Chondrocyte (in vitro differentiated cells): ENCODE results near the gene PHKA1. TPM values are rescaled to one million over a fixed set of nuclear protein-coding genes. Genes with fewer than 3 reads are reported as not detected.

ENCODE experiments used
- DNase-seq: peaks from one replicate; pipeline ENCODE4 v3.0.0; 2021; ENCODE audit warnings: mixed read lengths, low spot score
- H3K27ac Mint-ChIP-seq: one replicate; pipeline ENCODE4 v1.8.0; 2021; ENCODE audit warnings: mild to moderate bottlenecking, moderate library complexity, mixed read lengths; ENCODE audit not compliant: unreplicated experiment
- H3K27me3 Mint-ChIP-seq: 2 replicates; pipeline ENCODE4 v1.8.0; 2021; ENCODE audit warnings: low read depth, mixed read lengths
- H3K36me3 Mint-ChIP-seq: 2 replicates; pipeline ENCODE4 v1.8.0; 2021; ENCODE audit warnings: low read depth, mixed read lengths
- H3K4me1 Mint-ChIP-seq: 2 replicates; pipeline ENCODE4 v1.8.0; 2021; ENCODE audit warnings: low read depth, mild to moderate bottlenecking, mixed read lengths
- H3K4me3 Mint-ChIP-seq: one replicate; pipeline ENCODE4 v1.8.0; 2021; ENCODE audit warnings: mild to moderate bottlenecking, moderate library complexity, mixed read lengths; ENCODE audit not compliant: unreplicated experiment
- H3K9me3 Mint-ChIP-seq: 2 replicates; pipeline ENCODE4 v1.8.0; 2021; ENCODE audit warnings: low read depth, mixed read lengths
- CTCF ChIP-seq: fragments of 200-600 bp; sonication (generic); IDR thresholded peaks from 2 replicates; pipeline ENCODE4 v1.5.0; 2021; ENCODE audit warnings: antibody characterized with exemption, mild to moderate bottlenecking, moderate library complexity
- total RNA-seq: library from RNA; stranded (reverse); gene quantifications from 3 replicates; pipeline ENCODE4 v1.2.1, GENCODE V29; 2021

The PHKA1 gene
- total RNA-seq, 1 donor from 2014 or later: 5.3 TPM

GRCh38 chrX:72716766-72717165 lies 2.7 kb upstream of the PHKA1 start:
- DNase-seq: no peak
- H3K4me1 Mint-ChIP-seq: peaks cover 14% of the 10 kb centered on the region
- peaks cover 4% of the 10 kb centered on the region for H3K9me3 Mint-ChIP-seq
- H3K27ac Mint-ChIP-seq: no peak overlapping the region
- no peak for TF ChIP-seq CTCF
- H3K4me3 Mint-ChIP-seq: no peak overlapping the region
- no peaks in the 10 kb centered on the region for H3K27me3 Mint-ChIP-seq
- no peaks in the 10 kb centered on the region for H3K36me3 Mint-ChIP-seq

GRCh38 chrX:72715546-72715945 lies 1.4 kb upstream of the PHKA1 start:
- TF ChIP-seq CTCF: no peak
- Mint-ChIP-seq H3K27ac (no peak overlapping the region), H3K4me3 (no peak overlapping the region), H3K36me3 (no peaks in the 10 kb centered on the region), H3K9me3 (peaks cover 4% of the 10 kb centered on the region), H3K4me1 (peaks cover 14% of the 10 kb centered on the region), H3K27me3 (no peaks in the 10 kb centered on the region)
- no peak for DNase-seq

GRCh38 chrX:72714478-72714916 lies 391 bp upstream of the PHKA1 start:
- Mint-ChIP-seq H3K27me3 (no peaks in the 10 kb centered on the region), H3K9me3 (peaks cover 4% of the 10 kb centered on the region), H3K27ac (peak overlapping the region; percentile 88), H3K36me3 (no peaks in the 10 kb centered on the region), H3K4me1 (peaks cover 14% of the 10 kb centered on the region), H3K4me3 (peak overlapping the region; percentile 76)
- peak; percentile 79 for DNase-seq
- peak; percentile 26 for TF ChIP-seq CTCF

GRCh38 chrX:72713130-72713529 lies 976 bp downstream of the PHKA1 start:
- no peaks in the 10 kb centered on the region for H3K27me3 Mint-ChIP-seq
- DNase-seq: no peak
- H3K9me3 Mint-ChIP-seq: peaks cover 10% of the 10 kb centered on the region
- no peak for TF ChIP-seq CTCF
- peak overlapping the region; percentile 9 for H3K27ac Mint-ChIP-seq
- H3K4me1 Mint-ChIP-seq: peaks cover 14% of the 10 kb centered on the region
- H3K36me3 Mint-ChIP-seq: no peaks in the 10 kb centered on the region
- H3K4me3 Mint-ChIP-seq: peak overlapping the region; percentile 76

- no peak for DNase-seq
- Mint-ChIP-seq H3K4me3 (peak overlapping the region; percentile 26), H3K4me1 (peaks cover 14% of the 10 kb centered on the region), H3K27me3 (no peaks in the 10 kb centered on the region), H3K9me3 (peaks cover 12% of the 10 kb centered on the region), H3K36me3 (no peaks in the 10 kb centered on the region), H3K27ac (peak overlapping the region; percentile 9)
- no peak for TF ChIP-seq CTCF
Measured at GRCh38 chrX:72712094-72712755, 1.9 kb downstream of the PHKA1 start.
